HG03469 (cell line): Measurements from ENCODE around the gene ELP1.
"Not testable (repeated sequence)": the region's sequence is repeated elsewhere in the genome, so short reads cannot be mapped to it uniquely, and the experiment has no call there.

Experiments
- ATAC-seq: cut with Tn5 transposase; IDR thresholded peaks from one replicate; pipeline ENCODE4 v1.9.1; 2021; ENCODE audit warnings: mild to moderate bottlenecking, moderate library complexity, moderate number of reproducible peaks; ENCODE audit not compliant: unreplicated experiment

Gene ELP1

DNA sequence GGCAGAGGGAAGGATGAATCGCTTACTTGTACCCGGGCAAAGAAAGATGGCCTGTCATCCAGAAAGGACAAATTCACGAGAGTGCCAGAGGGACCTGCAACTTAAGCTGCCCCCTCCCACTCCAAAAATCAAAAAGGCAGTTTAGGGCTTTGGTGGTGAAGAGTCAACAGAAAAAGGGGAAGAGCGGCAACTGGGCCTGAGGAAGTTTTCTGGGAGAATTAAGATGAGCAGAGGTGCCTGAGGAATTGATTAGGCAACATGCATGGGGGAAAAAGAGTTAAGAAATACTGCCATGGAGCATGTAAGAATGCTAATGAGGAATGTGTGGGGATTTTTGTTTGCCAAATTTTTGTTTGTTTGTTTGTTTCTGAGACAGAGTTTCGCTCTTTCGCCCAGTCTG, 76.4 kb downstream of the ELP1 start:
- ATAC-seq, result no peak

DNA sequence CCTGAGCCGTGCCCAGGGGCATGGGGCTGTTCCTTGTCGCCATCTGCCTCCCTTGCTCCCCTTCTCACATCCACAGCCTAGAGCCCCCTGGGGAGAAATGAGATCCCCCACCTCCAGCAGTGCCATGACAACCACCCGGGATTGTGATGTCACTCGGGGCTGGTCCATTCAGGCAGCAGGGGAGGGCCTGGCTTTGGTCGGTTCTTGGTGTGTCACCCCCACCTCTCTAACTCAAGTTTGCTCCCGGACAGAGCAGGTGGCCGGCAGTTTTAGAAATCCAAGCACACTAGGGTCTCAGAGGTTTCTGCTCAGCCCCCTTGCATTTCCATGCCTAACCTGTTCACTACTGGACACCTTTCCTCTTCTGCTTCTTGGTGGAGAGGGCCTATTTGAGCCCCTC, 78.0 kb downstream of the ELP1 start, which contains the start of gene ACTL7B:
Gene ACTL7B, minus strand, starts transcription at position 99 of the 400 bp plus-strand sequence. Its CDS starts 56 bp downstream, at position 43.
- ATAC-seq, result no peak

DNA sequence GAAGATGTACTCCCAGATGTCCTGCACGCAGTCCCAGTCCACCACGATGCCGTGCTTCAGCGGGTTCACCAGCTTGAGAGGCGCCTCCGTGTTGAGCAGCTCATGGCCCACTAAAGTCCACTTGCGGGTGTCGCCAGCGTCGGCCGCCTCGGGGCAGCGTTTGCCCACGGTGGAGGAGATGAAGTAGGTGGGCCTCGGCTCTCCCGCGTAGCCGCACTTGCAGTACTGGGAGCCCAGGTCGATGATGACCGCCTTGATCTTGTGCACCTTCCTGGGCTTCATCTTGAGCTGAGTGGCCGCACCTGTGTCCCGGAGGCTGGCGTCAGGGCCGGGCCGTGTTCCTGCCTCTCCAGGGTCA, 78.4 kb downstream of the ELP1 start:
- ATAC-seq, result no peak

DNA sequence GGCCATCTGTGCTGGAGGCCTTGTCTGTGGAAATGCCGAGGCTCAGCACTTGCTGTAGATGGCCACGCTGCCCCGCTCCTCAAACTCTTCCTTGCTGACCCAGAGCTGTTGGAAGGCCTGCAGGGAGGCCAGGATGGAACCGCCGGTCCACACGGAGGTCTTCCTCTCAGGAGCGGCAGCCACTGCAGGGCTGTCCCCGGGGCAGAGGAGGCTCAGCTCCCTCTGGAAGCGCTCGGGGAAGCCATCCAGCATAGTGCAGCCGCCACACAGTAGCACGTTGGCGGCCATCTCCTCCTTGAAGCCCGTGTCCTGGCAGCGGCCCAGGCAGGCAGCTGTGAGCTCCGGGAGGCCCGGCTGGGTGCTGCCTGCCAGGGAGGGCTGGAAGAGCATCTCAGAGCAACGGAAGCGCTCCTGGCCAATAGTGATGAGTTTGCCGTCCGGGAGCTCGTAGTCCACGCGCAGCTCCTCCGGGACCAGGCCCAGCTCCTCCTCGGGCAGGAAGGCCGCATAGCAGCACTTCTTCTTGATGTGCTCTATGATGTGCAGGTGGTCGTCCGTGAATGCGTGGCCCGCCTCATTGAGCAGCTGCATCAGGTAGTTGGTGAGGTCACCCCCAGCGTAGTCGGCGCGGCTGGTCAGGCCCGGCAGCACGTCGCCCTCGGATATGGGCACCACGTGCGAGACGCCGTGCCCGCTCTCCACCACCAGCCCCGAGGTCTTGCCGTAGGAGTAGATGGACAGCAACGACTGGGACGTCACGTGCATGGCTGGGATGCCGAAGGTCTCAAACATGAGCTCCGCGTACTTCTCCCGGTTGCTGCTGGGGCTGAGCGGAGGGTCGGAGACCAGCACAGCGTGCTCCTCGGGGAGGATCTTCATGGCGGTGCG, 79.0 kb downstream of the ELP1 start:
- ATAC-seq, result no peak

DNA sequence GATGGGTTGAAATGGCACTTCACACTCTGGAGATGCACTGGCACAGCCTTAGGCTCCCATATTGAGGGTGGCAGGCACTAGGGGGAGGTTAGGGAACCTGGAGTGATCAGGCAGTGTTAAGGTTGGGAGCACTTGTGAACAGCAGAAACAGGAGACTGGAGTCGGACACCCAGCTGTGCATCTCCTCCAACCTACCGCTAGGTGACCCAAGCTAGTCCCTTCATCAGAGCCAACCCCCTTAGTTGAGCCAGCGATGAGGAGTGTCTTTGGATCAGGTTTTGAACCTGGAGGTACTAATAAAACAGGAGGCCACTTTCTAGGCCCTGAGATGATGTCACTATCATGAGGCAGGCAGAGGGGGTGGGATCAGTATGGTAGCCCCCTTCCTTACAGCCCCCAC, 79.8 kb downstream of the ELP1 start:
- ATAC-seq, result no peak

DNA sequence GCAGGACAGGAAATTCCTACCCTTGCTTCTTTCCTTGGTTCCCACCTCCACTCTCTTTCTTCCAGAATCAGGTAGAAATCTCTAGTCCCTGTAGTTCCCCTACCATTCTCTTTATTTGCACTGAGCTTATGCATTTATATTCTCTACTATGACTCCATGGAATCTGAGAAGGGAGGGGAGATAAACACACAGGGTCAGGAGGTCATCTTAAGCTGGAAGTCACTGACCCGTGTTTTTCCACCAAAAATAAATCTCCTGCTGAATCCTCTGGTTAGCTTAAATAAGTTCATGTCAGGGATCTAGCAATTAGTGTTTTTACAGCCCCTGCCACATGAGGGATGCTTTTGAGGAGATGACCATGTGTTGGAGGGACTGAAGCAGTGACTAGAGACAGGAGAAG, 81.8 kb downstream of the ELP1 start:
- no peak for ATAC-seq

DNA sequence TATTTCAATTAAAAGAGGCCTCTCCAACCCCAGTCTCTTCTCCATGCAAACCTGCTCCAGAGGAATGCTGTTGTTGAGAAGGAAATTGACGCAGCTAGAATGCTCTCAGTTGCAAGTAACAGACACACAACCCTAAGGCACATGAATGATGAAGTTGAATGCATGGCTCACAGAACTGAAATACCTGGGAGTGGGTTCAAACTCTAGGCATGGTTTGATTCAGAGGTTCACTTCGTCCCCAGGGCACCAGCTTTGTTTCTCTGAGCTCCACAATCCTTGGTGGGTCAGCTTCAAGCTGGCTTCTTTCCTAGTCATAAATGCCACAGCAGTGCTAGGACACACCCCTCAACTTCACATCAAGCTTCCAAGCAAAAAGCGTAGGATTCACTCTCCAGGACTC, 82.8 kb downstream of the ELP1 start:
- ATAC-seq, result no peak

DNA sequence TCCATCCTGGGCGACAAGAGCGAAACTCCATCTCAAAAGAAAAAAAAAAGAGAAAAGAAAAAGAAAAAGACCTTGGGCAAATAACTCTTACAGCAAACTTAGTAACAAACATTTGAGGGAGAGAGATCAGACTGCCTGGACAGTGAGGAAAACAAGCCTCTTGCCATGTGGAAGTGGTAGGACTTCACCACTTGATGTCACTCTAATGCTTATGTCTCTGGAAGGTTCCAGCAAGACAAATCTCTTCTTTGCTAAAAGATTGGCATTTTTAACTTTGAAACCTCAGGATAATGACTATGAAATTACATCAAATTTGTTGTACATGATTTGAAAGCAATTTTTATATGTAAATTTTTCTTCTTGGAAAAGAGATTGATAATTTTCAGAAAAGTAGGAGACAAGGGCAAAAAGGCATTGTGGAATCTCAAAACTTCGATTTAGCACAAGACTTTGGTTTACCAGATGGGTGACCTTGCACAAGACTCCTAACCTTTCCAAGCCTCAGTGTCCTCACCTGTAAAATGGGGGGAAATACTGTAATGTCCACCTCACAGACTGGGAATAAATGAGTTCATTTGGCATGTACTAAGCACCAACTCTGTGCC, 83.5 kb downstream of the ELP1 start:
- ATAC-seq, result no peak

DNA sequence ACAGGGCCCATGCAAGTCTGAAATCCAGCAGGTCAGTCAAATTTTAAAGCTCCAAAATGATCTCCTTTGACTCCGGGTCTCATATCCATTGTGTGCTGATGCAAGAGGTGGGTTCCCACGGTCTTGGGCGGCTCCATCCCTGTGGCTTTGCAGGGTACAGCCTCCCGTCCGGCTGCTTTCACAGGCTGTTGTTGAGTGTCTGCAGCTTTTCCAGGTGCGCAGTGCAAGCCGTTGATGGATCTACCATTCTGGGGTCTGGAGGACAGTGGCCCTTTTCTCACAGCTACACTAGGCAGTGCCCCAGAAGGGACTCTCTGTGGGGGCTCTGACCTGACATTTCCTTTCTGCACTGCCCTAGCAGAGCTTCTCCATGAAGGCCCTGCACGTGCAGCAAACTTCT, 85.6 kb downstream of the ELP1 start:
- not testable (repeated sequence) for ATAC-seq

DNA sequence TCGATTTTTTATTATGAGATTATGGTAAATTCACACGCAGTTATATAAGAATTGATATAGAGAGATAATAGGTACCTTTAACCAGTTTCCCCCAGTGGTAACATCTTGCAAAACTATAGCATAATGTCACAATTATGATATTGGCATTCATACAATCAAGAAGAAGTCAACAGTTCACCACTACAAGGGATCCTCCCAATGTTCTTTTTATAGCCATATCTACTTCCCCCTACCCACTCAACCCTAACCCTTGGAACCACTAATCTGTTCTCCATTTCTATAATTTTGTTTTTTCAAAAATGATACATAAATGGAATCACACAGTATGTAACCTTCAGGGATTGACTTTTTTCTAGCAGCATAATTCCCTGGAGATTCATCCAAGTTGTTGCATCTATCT, 88.0 kb downstream of the ELP1 start:
- ATAC-seq, result no peak

DNA sequence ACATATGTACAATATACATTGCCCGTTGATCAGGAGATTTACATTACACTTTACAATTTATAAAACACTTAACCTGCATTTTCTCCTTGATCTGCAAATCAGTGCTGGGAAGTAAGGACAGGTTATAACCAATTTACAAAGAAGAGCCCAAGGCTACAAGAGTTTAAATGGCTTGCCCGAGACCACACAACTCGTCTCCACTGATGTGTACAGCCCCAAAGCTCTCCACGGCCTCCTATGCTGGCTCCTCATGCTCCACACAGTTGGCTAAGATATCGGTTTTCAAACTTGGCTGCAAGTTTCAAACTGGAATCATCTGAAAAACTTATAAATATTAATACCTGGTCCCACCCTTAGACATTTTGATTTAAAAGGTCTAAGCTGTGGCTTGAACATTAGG, 88.4 kb downstream of the ELP1 start:
- ATAC-seq, result no peak

DNA sequence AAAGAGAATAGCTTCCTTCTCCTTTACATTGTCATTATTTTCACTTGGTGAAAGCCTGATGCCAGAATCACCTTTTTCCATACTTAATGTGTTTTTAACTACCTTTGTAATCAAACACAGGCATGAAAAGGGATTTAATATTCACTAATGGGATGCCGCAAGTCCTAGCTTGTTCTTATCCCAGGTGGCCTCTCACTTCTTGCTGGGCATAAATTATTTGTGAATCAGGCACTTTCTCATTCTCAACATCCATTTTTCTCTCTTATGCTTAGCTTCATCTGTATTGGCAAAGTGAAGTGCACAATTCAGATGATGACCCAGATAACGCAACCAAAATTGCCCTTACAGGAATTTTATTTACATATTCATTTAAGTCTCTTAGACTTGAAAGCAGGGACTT, 89.1 kb downstream of the ELP1 start:
- ATAC-seq, result no peak

DNA sequence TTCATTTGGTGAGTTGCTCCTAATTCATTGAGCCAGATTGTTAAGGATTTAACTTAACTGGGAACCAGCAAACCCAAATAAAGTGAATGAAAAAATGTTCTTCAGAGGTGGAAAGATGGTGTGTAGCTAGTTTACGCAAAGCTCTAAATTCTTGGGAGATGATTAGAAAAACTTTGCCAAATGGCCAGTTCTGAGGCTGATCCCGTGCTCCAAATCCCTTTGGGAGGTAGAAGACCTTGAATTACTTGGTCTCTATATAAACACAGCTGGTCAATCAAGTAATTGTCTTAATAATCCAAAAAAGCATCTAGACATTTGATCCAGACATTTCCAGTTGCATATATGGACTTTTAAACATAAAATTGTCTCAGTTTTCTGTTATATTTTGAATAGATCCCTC, 89.5 kb downstream of the ELP1 start:
- no peak for ATAC-seq

DNA sequence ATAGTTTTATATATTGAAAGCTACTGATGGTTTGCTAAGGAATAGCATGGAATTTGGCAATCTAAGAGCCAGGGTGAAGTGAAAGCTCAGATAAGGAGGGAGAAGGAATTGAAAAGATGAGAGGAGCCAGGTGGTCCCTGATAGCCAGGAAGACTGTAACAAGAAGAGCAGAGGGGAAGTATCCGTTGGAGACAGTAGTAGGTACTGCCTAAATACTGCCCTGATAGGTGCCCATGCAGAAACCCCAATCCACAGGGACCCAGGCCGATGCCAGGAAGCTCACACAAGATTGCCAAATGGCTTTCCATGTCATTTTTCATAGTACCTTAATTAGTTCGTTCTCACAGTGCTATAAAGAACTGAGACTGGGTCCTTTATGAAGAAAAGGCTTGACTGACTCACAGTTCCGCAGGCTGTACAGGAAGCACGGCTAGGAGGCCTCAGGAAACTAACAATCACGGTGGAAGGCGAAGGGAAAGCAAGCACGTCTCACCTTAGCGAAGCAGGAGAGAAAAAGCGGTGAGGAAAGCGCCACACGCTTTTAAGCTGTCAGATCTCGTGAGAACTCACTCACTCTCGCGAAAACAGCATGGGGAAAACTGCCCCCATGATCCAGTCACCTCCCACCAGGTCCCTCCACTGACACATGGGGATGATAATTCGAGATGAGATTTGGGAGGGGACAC, 91.2 kb downstream of the ELP1 start:
- ATAC-seq, result no peak

DNA sequence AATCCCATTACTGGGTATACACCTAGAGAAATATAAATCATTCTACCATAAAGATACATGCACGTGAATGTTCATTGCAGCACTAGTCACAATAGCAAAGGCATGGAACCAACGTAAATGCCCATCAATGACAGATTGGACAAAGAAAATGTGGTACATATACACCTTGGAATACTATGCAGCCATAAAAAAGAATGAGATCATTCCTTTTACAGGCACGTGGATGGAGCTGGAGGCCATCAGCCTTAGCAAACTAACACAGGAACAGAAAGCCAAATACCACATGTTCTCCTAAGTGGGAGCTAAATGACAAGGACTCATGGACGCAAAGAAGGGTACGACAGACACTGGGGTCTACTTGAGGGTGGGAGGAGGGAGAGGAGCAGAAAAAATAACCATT, 94.4 kb downstream of the ELP1 start:
- not testable (repeated sequence) for ATAC-seq

DNA sequence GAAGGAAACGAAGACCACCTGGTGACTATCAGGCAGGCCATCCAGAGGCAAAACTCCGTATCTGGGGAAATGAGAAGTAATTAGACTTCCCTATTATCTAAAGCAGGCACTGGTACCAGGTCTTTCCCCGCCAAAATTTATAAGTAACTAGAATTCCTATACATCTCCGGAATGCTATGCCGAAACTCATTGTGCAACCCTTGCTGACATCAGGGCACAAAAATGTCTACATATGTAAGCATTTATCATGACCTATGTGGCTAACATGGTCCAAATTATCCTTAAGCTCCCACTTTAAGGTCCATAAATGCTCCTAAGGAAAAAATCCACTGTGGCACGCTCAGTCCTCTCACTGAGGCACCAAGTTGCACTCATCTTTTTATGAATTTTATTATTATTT, 95.9 kb downstream of the ELP1 start:
- ATAC-seq, result no peak

DNA sequence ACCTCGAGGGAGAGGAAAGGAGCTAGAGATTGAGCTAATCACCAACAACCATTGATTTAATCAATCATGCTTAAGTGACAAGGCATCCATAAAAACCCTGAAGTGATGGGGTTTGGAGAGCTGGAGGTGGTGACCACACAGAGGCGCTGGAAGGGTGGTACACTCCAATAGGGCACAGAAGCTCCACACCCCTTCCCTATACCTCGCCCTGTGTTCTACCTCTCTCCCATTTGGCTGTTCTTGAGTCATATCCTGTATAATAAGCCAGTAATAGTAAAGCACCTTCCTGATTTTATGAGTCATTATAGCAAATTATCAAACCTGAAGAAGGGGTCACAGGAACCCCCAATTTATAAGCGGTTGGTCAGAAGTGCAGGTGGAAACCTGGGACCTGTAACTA, 96.4 kb downstream of the ELP1 start:
- no peak for ATAC-seq

DNA sequence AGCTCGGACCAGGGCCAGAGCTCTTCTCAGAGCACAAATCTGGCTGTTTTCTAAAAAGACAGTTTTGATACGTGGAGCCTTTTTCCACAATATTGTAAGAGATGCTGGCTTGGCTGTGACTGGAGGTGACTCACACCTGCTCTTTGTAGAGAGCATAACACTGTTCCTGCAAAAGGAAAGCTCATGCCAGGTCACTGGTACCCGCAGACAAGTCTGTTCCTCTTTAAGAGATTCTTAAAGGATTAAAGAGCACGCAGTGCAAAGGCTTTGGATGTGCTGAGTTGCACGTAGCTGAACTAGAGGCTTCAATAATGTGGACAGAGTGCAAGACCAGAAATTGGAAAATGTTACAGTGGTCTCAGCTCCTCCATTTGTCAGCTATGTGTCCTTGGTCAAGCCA, 97.1 kb downstream of the ELP1 start:
- no peak for ATAC-seq

DNA sequence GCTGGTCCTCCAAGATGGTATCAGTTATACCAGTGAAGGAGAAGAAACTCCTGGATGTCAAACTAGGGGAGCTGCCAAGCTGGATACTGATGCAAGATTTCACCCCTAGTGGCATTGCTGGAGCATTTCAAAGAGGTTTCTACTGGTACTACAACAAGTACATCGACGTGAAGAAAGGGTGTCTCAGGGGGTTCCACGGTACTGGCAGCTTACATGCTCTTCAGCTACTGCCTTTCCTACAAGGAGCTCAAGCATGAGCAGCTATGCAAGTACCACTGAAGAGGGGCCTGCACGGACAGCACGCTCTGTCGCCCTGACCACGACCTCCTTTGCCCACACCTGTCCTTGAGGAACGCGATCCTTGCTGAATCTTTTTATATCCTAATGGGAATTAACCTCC, 97.6 kb downstream of the ELP1 start:
- no peak for ATAC-seq

DNA sequence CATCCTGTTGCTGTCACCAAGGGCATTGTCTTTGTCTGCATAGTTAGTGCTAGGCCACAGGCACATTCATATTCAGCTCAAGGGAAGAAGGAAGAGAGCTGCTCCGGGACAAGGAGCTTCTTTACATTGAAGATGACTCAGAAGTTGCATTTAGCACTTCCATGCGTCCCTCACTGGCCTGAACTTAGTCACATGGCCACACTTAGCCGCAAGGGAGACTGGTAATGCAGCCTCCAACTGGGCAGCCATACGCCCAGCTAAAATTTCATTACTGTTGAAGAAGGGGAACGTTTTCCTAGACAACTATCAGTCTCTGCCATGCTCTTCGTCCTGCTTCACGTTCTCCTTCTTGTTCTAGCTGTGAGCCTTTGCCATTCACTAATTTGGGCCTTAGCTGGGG, 98.1 kb downstream of the ELP1 start:
- ATAC-seq, result no peak

DNA sequence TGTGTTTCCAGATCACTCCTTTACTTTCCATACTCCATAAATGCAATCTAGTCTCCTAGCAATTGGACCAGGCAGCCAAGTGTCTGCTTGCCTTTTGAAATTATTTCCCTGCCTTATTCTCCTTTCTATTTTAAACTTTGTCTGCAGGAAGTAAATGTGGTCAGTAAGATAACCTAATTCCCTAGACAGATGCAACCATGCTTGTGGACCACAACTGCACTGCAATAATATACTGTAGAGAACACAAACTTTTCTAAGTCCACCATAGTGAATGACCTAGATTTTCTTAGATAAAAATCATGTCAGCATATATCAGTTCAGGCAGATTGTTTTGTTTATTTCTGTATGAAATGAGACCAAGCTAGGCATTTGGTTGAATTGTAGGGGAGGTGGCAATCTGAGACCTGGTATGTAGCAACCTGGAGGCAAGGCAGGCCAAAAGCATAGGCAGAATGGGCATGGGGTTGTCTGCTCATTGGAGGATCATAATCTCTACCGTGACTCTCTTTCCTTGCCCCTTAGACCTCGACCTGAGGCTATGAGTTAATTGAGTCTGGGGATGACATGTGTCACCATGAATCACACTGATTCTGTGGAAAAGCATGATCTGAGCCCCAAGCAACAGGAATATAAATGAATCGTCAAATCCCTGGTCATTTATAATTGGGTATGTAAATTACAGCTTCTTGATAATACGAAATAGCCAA, 98.8 kb downstream of the ELP1 start:
- ATAC-seq, result no peak

DNA sequence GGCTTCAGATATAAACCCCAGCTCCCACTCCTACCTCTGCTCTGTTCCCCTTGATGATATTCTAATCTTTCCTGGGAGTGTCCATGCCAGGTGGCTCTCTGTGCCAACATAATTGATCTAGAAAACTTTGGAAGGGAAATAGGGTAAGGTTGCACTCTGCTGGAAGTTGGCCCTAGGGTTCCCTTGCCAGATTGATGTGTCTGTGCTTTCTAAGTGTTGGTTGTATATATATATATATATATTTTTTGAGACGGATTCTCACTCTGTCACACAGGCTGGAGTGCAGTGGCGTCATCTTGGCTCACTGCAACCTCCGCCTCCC, 101.8 kb downstream of the ELP1 start:
- ATAC-seq, result no peak
